MM.1S (cell line): Measurements from ENCODE around the gene NNT.

ENCODE experiments used
- CTCF ChIP-seq: fragments of 300-600 bp; sonication (generic); IDR thresholded peaks from 2 replicates; pipeline ENCODE4 v1.5.1; 2016; ENCODE audit warnings: antibody characterized with exemption, low read length, mixed read lengths
- EZH2 ChIP-seq: fragments of 300-600 bp; sonication (generic); optimal IDR thresholded peaks from 2 replicates; pipeline ENCODE3; 2017; ENCODE audit warnings: low read depth, mild to moderate bottlenecking, antibody characterized with exemption, low read length, mixed read lengths

- TF ChIP-seq CTCF: no peak
- TF ChIP-seq EZH2: no peak
Measured at GRCh38 chr5:43565043-43565442, 37.9 kb upstream of the NNT start.
